ENCODE data around the gene AGAP2. TPM values are rescaled to one million over a fixed set of nuclear protein-coding genes. Genes with fewer than 3 reads are reported as not detected.

AGAP2 gene
- total RNA-seq, 2 experiments from 2014 or later, result 21.0 to 21.2 TPM

DNA sequence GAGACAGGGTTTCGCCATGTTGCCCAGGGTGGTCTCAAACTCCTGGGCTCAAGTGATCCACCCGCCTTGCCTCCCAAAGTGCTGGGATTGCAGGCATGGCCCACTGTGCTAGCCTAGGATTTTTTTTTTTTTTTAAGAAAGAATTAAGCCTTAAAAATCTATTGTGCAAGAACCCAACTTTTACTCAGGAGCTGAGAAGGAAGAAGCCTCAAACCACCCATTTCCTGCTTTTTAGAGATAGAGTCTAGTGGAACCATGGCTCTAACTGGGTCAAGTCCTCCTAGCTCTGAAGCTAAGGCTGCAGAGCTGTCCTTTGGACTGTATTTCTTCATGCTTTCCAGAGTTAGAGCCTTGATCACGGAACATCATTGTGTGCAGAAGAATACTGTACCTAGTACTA is 42.7 kb upstream of the AGAP2 start:
- ATAC-seq (ENCODE audit: poor library complexity), result peak; percentile 11
- no peaks in the 10 kb centered on the region for H3K27me3 Mint-ChIP-seq
- ChIA-PET CTCF (interaction anchor here (1.2 to 2.8 kb wide), 4 partner anchors 9 to 124 kb away, joined by 3 to 20 read pairs (median 4); partner anchors contain the start of genes EEF1AKMT3 and METTL1), POLR2A (interaction anchor here (0.9 to 2.8 kb wide), 14 partner anchors 9 to 160 kb away, joined by 3 to 15 read pairs (median 4); partner anchors contain the start of genes ATP23, CTDSP2, CYP27B1 and EEF1AKMT3)
- Histone ChIP-seq H3K4me1 (ENCODE audit: insufficient read depth, low read length) (peaks cover 58% of the 10 kb centered on the region), H3K27me3 (ENCODE audit: control insufficient read depth in 1 of 2, insufficient read depth in 2 of 2, low read length in 2 of 2) (no peaks in the 10 kb centered on the region), H3K9me3 (ENCODE audit: control insufficient read depth in 1 of 2, insufficient read depth in 1 of 2, low read length in 2 of 2) (no peaks in the 10 kb centered on the region), H3K27ac (ENCODE audit: low read depth in 1 of 2, low read length in 2 of 2) (peak overlapping the region; percentile 78 to 82), H3K36me3 (ENCODE audit: insufficient read depth, low read length) (peaks cover 11% of the 10 kb centered on the region), H3K4me3 (ENCODE audit: low read length) (no peak overlapping the region)
- peaks cover 25% of the 10 kb centered on the region for H3K36me3 Mint-ChIP-seq (ENCODE audit: low read depth)
- intact Hi-C loops (cut with DNase I, micrococcal nuclease), result loop anchor here in 1 of 2 experiments (5.0 kb wide), 1 partner anchor 126 kb away; no protein-coding TSS in a partner anchor
- H3K9me3 Mint-ChIP-seq, result no peaks in the 10 kb centered on the region
- peak in 4 of 14 experiments; percentile 17 to 62 (median 58) for DNase-seq
- H3K27ac Mint-ChIP-seq, result peak overlapping the region; percentile 100
- peak overlapping the region; percentile 100 for H3K4me3 Mint-ChIP-seq
- peaks cover 47% of the 10 kb centered on the region for H3K4me1 Mint-ChIP-seq (ENCODE audit: low read depth)
- TF ChIP-seq CTCF (IDR thresholded peaks at IDR 0.05), result no peak

DNA sequence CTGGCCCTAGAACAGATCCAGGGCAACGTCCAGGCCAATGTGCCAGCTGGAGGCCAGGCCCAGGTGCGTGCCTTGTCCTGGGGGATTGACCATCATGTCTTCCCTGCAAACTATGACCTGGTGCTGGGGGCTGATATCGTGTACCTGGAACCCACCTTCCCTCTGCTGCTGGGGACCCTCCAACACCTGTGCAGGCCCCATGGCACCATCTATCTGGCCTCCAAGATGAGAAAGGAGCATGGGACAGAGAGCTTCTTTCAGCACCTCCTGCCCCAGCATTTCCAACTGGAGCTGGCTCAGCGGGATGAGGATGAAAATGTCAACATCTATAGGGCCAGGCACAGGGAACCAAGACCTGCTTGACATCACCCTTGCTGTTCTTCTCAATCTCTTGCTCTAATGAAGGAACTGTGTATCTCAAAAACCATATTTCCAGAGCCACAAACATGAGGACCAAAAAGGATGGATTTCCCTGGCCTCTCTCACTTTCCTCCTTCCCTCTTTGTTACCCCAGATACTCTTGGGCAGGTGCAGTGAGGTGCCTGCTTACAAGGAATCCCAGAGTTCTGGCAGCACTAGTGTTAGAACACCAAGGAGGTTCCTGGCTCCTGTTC is 41.8 kb upstream of the AGAP2 start:
- Histone ChIP-seq H3K27ac (ENCODE audit: low read depth in 1 of 2, low read length in 2 of 2) (peak overlapping the region; percentile 78 to 82), H3K9me3 (ENCODE audit: control insufficient read depth in 1 of 2, insufficient read depth in 1 of 2, low read length in 2 of 2) (no peaks in the 10 kb centered on the region), H3K4me1 (ENCODE audit: insufficient read depth, low read length) (peaks cover 58% of the 10 kb centered on the region), H3K27me3 (ENCODE audit: control insufficient read depth in 1 of 2, insufficient read depth in 2 of 2, low read length in 2 of 2) (no peaks in the 10 kb centered on the region), H3K36me3 (ENCODE audit: insufficient read depth, low read length) (peaks cover 2% of the 10 kb centered on the region), H3K4me3 (ENCODE audit: low read length) (no peak overlapping the region)
- Mint-ChIP-seq H3K4me1 (ENCODE audit: low read depth) (peaks cover 47% of the 10 kb centered on the region), H3K36me3 (ENCODE audit: low read depth) (peaks cover 16% of the 10 kb centered on the region), H3K4me3 (peak overlapping the region; percentile 12), H3K27me3 (no peaks in the 10 kb centered on the region), H3K9me3 (no peaks in the 10 kb centered on the region), H3K27ac (peak overlapping the region; percentile 100)
- ChIA-PET CTCF (interaction anchor here (1.2 to 2.1 kb wide), 3 partner anchors 8 to 125 kb away, joined by 3 to 6 read pairs (median 3); partner anchors contain the start of genes EEF1AKMT3 and METTL1), POLR2A (interaction anchor here (1.1 to 2.0 kb wide), 3 partner anchors 8 to 24 kb away, joined by 3 to 15 read pairs (median 10); partner anchors contain the start of genes EEF1AKMT3 and METTL1)
- TF ChIP-seq CTCF (IDR thresholded peaks at IDR 0.05), result no peak
- DNase-seq, result no peak
- intact Hi-C loops (cut with DNase I, micrococcal nuclease), result loop anchor here in 1 of 2 experiments (1.0 to 5.0 kb wide), 2 partner anchors 23 to 127 kb away; no protein-coding TSS in a partner anchor
- ATAC-seq (ENCODE audit: poor library complexity), result no peak

DNA sequence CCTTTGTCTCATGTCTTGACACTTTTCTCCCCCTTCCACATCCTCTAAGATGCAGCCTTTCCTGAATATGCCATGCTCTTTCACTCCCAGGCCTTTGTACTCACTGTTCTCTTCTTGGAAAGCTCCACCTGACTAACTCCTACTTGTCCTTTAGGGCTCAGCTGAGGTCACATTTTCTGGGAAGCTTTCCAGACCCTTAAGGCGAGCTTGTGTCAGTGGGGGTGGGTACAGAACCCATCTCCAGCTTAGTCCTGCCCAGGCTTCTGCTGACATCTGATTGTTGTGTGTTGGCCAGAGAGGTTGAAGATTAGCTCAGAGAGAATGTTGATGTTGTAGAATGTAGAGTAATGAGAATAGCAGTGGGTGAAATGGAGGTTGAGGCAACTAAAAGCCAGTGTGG is 41.2 kb upstream of the AGAP2 start:
- Histone ChIP-seq H3K27ac (ENCODE audit: low read depth in 1 of 2, low read length in 2 of 2) (peak overlapping the region in 1 of 2 donors; percentile 82), H3K4me1 (ENCODE audit: insufficient read depth, low read length) (peaks cover 58% of the 10 kb centered on the region), H3K9me3 (ENCODE audit: control insufficient read depth in 1 of 2, insufficient read depth in 1 of 2, low read length in 2 of 2) (no peaks in the 10 kb centered on the region), H3K4me3 (ENCODE audit: low read length) (no peak overlapping the region), H3K27me3 (ENCODE audit: control insufficient read depth in 1 of 2, insufficient read depth in 2 of 2, low read length in 2 of 2) (no peaks in the 10 kb centered on the region), H3K36me3 (ENCODE audit: insufficient read depth, low read length) (no peaks in the 10 kb centered on the region)
- intact Hi-C loops (cut with DNase I, micrococcal nuclease), result loop anchor here in 1 of 2 experiments (1.0 to 5.0 kb wide), 2 partner anchors 22 to 128 kb away; no protein-coding TSS in a partner anchor
- no peak for TF ChIP-seq CTCF (IDR thresholded peaks at IDR 0.05)
- Mint-ChIP-seq H3K36me3 (ENCODE audit: low read depth) (peaks cover 16% of the 10 kb centered on the region), H3K4me1 (ENCODE audit: low read depth) (peaks cover 47% of the 10 kb centered on the region), H3K4me3 (no peak overlapping the region), H3K27me3 (no peaks in the 10 kb centered on the region), H3K9me3 (no peaks in the 10 kb centered on the region), H3K27ac (peak overlapping the region; percentile 100)
- ATAC-seq (ENCODE audit: poor library complexity) (no peak), DNase-seq (no peak)
- ChIA-PET CTCF (interaction anchor here (2.1 kb wide), 1 partner anchor 24 kb away, joined by 6 read pairs; no protein-coding TSS in a partner anchor), POLR2A (interaction anchor here (1.1 to 2.0 kb wide), 2 partner anchors 15 to 23 kb away, joined by 3 to 10 read pairs; no protein-coding TSS in a partner anchor)

Measured in CD4-positive, alpha-beta T cell (primary cell).